Measurements from ENCODE around the gene SCAPER. TPM values are rescaled to one million over a fixed set of nuclear protein-coding genes. Genes with fewer than 3 reads are reported as not detected.
A peak's percentile ranks its signal among the peaks of the same experiment; 100 is the strongest.
"Not testable (repeated sequence)": the region's sequence is repeated elsewhere in the genome, so short reads cannot be mapped to it uniquely, and the experiment has no call there.

The SCAPER gene
- total RNA-seq, 1 experiment from 2014 or later: 6.2 TPM

GRCh38 chr15:76328106-76328696 is 576.9 kb downstream of the SCAPER start:
- no peak for DNase-seq (ENCODE audit: low read depth)

- DNase-seq (ENCODE audit: low read depth): peak; percentile 80
Observed at GRCh38 chr15:76327191-76328105, 577.7 kb downstream of the SCAPER start.

DNA sequence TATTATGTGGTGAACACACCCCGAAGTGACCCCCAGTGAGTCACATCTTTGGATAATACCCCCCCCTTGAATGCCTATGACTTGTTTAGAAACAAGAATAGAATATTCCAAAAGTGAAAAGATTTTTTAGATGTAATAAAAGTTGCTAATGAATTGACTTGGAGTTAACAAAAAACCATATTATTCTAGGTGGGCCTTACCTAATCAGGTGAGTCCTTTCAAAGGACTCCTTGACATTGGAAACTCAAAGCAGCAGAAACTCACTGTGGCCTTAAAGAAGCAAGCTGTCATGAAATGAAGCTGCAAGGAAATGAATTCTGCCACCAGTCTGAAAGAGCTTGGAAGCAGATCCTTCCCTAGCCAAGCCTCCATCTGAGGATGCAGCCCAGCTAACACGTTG is 579.4 kb downstream of the SCAPER start:
- no peak for DNase-seq (ENCODE audit: low read depth)

- no peak for DNase-seq (ENCODE audit: low read depth)
Observed at GRCh38 chr15:76324066-76324465, 581.1 kb downstream of the SCAPER start.

DNA sequence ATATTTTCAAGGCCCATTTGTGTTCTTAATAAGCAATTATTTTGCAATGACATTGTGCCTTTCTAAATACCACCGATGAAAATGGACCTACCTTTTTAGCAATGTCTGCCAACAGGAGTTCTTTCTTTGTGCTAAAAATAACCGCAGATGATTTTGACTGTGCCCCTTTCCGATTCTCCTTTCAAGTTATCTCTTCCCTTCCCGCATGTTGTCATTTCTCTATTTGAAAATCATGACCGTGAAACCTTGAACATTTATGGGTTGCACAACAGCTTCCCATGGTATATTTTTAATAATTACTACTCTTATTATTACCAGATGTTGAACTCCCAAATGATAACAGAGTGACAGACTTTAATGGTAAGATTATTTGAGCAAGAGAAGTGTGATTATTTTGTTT is 583.5 kb downstream of the SCAPER start:
- no peak for DNase-seq (ENCODE audit: low read depth)

DNA sequence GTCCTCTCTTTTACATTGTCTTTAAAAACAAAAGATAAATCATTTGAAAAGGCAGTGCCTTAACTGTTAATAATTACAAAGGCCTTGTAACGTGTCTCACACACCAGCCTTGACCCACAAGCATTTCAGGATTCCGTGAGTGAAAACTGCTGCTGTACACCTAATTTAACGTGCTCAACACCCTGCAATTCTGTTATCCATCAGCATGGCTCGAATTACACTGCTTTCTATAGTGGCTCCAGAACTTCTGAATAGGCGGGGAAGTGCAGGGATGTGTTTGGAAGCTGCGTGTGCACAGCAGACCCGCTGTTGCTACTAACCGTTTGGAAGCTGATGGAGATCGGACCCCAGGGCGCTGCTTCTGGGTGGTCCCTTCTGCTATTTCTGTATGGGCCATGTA is 584.0 kb downstream of the SCAPER start:
- DNase-seq (ENCODE audit: low read depth): no peak

- no peak for DNase-seq (ENCODE audit: low read depth)
Observed at GRCh38 chr15:76320012-76320411, 585.1 kb downstream of the SCAPER start.

- DNase-seq (ENCODE audit: low read depth): no peak
Observed at GRCh38 chr15:76313731-76314130, 591.4 kb downstream of the SCAPER start.

DNA sequence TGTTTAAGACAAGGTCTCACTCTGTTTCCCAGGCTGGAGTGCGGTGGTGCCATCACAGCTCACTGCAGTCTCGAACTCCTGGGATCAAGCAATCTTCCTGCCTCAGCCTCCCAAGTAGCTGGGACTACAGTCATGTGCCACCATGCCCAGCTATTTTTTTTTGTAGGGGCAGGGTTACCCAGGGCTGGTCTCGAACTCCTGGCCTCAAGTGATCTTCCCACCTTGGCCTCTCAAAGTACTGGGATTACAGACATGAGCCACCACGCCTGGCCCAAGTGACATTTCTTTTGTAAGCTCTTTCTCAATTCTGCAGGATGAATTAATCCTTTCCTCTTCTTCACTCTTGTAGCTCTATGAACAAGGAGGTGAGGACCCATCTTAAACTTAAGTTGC is 592.0 kb downstream of the SCAPER start:
- not testable (repeated sequence) for DNase-seq (ENCODE audit: low read depth)

GRCh38 chr15:76312540-76313174 is 592.5 kb downstream of the SCAPER start:
- no peak for DNase-seq (ENCODE audit: low read depth)

DNA sequence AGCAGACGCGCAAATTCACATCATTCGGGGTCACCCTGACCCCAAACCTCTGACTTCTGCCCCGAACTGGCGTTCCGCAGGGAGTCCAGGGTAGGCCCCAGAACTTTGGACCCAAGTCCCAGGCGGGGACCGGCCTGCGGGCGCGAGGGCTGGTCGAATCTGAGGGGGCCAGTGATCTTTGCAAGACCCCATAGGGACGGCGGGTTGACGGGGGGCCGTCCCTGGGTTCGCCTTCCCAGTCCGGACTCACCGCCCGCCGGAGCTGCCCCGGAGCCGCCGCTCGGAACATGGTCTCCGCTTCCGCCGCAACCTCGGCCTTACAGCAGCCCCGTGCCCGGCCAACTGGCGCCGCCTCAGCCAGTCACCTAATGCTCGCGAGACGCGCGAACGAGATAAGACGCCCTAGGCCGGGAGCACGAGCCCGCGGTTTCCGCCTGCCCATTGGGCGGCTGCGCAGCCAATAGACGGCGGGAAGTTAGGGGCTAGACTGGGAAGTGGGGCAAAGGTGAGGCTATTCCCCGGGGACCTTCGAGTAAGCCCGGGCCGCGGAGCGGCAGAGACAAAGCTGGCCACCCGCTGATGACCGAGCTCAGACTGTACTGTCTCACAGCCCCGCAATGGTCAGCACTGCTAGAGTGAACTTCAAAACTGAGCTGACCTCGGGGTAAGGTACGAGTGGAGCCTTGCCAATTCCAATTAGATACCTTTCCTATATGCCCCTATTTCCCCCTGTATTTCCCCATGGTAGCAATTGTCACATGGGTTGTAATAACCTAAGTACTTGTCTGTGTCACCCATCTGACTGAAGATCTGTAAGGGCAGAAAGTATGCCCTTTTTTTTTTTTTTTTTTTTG is 593.8 kb downstream of the SCAPER start, which contains the start of gene ETFA:
TSS of gene ETFA (minus strand) at position 370 of the 854 bp plus-strand sequence. CDS start at position 289, 81 bp downstream.
- DNase-seq (ENCODE audit: low read depth): peak; percentile 94

- peak; percentile 21 for DNase-seq (ENCODE audit: low read depth)
Observed at GRCh38 chr15:76310475-76311099, 594.6 kb downstream of the SCAPER start.

DNA sequence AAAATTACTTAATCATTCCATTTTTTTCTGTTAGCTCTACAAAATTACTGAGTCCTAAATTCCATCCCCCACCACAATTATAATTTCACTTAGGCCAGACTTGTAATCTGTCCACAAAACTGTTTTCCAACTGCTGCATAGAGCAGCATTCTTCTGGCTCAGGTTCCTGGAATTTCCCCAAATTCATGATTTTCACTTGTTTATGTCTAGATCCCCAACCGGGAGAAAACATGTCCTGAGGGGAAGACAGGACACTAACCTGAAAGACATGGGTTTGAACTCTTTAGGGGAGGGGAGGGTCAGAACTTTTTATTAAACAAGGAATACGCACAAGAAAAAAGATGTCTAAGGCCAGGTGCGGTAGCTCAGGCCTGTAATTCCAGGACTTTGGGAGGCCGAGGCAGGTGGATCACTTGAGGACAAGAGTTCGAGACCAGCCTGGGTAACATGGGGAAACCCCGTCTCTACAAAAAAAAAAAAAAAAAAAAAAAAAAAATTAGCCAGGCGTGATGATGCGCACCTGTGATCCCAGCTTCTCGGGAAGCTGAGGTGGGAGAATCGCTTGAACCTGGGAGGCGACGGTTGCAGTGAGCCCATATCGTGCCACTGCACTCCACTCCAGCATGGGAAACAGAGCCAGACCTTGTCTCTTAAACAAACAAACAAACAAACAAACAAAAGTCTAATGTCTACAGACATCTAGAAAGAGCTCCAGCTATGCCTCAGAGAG is 595.4 kb downstream of the SCAPER start:
- DNase-seq (ENCODE audit: low read depth): no peak

GRCh38 chr15:76303909-76304308 is 601.2 kb downstream of the SCAPER start:
- no peak for DNase-seq (ENCODE audit: low read depth)

DNA sequence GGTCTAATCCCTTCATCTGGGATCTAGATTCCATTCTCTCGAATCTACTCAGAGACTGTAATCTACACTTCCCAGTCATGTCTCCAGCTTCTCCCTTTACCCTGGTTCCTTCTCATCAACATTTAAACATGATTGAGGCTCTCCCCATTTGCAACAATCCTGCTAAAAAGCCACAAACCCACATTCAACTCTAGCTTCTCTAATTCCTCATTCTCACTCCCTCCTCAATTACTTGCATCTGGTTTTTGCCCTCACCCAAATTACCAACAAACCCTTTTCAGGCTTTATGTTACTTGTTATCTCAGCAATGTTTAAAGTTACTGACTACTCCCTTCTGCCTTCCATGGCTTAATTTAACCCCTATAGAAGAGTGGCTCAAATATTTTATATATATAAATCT is 605.4 kb downstream of the SCAPER start:
- DNase-seq (ENCODE audit: low read depth): no peak

DNA sequence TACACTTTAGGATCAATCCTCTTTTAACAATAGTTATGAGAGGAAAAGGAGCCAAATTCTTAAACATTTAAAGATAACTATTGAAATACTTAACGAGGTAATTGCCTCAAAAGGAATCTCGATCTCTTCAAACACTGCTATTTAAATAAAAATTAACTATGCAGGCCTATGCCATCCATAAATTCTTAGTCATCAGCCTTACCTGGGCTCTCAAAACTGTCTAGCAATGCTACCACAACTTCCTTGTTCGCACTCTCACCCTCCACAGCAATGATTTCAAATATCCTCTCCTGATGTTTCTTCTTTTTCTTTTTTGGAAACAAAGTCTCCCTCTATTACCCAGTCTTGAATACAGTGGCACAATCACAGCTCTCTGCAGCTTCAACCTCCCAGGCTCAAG is 606.2 kb downstream of the SCAPER start:
- no peak for DNase-seq (ENCODE audit: low read depth)

DNA sequence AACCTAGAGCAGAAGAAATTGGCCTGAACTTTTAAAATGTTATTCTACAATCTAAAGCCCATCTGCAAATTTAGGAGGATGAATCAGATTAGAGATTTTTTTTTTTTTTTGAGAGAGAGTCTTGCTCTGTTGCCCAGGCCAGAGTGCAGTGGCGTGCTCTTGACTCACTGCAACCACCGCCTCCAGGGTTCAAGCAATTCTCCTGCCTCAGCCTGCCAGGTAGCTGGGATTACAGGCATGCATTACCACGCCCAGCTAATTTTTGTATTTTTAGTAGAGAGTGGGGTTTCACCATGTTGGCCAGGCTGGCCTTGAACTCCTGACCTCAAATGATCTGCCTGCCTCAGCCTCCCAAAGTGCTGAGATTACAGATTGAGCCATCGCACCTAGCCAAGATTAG is 607.2 kb downstream of the SCAPER start:
- not testable (repeated sequence) for DNase-seq (ENCODE audit: low read depth)

All from HT1080 (cell line).